K562 (cell line): ENCODE measurements around the gene KCNB1. TPM values are rescaled to one million over a fixed set of nuclear protein-coding genes. Genes with fewer than 3 reads are reported as not detected.

ENCODE experiments used
- ATF1 ChIP-seq, 2 experiments: fragments of 450-650 bp in 1 of 2; IDR thresholded peaks; 2 replicates each; pipeline ENCODE4 v1.6.1; 2016; ENCODE audit warnings: missing compliant biosample characterization in 1 of 2, missing genetic modification characterization in 1 of 2
- ATF3 ChIP-seq, 2 experiments: fragments of 450-650 bp in 1 of 2; sonication (generic) in 1 of 2; formaldehyde crosslinking in 1 of 2; IDR thresholded peaks in 1 of 2; conservative IDR thresholded peaks in 1 of 2; 2 replicates each; pipeline versions ENCODE4 v1.6.1 to v1.8.1; 2016 to 2023; ENCODE audit warnings: mild to moderate bottlenecking in 2 of 2, moderate library complexity in 2 of 2, inconsistent platforms in 1 of 2, missing genetic modification reagents in 1 of 2
- CEBPG ChIP-seq, 3 experiments: fragments of 200-800 bp in 1 of 3; sonication (Bioruptor generic) in 1 of 3; sonication (generic) in 1 of 3; formaldehyde crosslinking in 1 of 3; IDR thresholded peaks in 2 of 3; conservative IDR thresholded peaks in 1 of 3; 2 replicates each; pipeline versions ENCODE4 v1.6.1 to v1.8.0; 2016 to 2022; ENCODE audit warnings: missing compliant biosample characterization in 2 of 3, missing genetic modification characterization in 2 of 3, mild to moderate bottlenecking in 1 of 3, missing genetic modification reagents in 1 of 3
- GTF2F1 ChIP-seq: IDR thresholded peaks from 2 replicates; pipeline ENCODE4 v1.6.1; 2011; ENCODE audit warnings: low read depth, low read length, improper control_type of control experiment
- MAFG ChIP-seq: fragments of 450-650 bp; conservative IDR thresholded peaks from 2 replicates; pipeline ENCODE4 v1.6.1; 2016; ENCODE audit warnings: missing genetic modification characterization, missing compliant biosample characterization
- MXD1 ChIP-seq: fragments of 250-450 bp; sonication (Bioruptor Pico); IDR thresholded peaks from 2 replicates; pipeline ENCODE4 v1.8.0; 2021; ENCODE audit warnings: borderline replicate concordance, mild to moderate bottlenecking, moderate library complexity; ENCODE audit not compliant: poor library complexity, severe bottlenecking
- RBM14 ChIP-seq: fragments of 200-400 bp; formaldehyde crosslinking; IDR thresholded peaks from 2 replicates; pipeline ENCODE4 v1.6.1; 2018; ENCODE audit warnings: low read depth, mild to moderate bottlenecking, low read length, moderate library complexity, borderline replicate concordance; ENCODE audit not compliant: insufficient read depth
- SMARCB1 ChIP-seq: IDR thresholded peaks from 2 replicates; pipeline ENCODE4 v1.6.1; 2011; ENCODE audit warnings: improper control_type of control experiment, low read depth; ENCODE audit not compliant: insufficient read length
- SNIP1 ChIP-seq: fragments of 450-650 bp; IDR thresholded peaks from 2 replicates; pipeline ENCODE4 v1.7.1; 2017; ENCODE audit warnings: low read depth, mild to moderate bottlenecking
- THAP7 ChIP-seq: fragments of 250-450 bp; sonication (Bioruptor Pico); IDR thresholded peaks from 2 replicates; pipeline ENCODE4 v1.5.0; 2021
- ZBTB33 ChIP-seq: sonication (generic); formaldehyde crosslinking; IDR thresholded peaks from 2 replicates; pipeline ENCODE4 v1.8.1; 2023; ENCODE audit warnings: mild to moderate bottlenecking, missing genetic modification reagents
- ZC3H4 ChIP-seq: sonication (generic); formaldehyde crosslinking; IDR thresholded peaks from 2 replicates; pipeline ENCODE4 v1.9.0; 2021; ENCODE audit warnings: missing genetic modification reagents, borderline replicate concordance
- ZFX ChIP-seq: sonication (generic); formaldehyde crosslinking; IDR thresholded peaks from 2 replicates; pipeline ENCODE4 v1.8.0; 2022; ENCODE audit warnings: mild to moderate bottlenecking, missing genetic modification reagents, moderate library complexity
- ZMIZ1 ChIP-seq, 2 experiments: fragments of 150-350 bp in 1 of 2; IDR thresholded peaks; 2 replicates each; pipeline ENCODE4 v1.6.1; 2012 to 2016; ENCODE audit warnings: low read depth in 2 of 2, low read length in 2 of 2, mild to moderate bottlenecking in 1 of 2, moderate library complexity in 1 of 2
- ZNF583 ChIP-seq: fragments of 250-450 bp; sonication (Bioruptor Pico); IDR thresholded peaks from 2 replicates; pipeline ENCODE4 v1.4.0; 2020
- ZNF586 ChIP-seq: fragments of 450-650 bp; formaldehyde crosslinking; conservative IDR thresholded peaks from 2 replicates; pipeline ENCODE4 v1.4.0; 2020; ENCODE audit warnings: mild to moderate bottlenecking, moderate library complexity
- ZNF668 ChIP-seq: fragments of 250-450 bp; sonication (Bioruptor Pico); IDR thresholded peaks from 2 replicates; pipeline ENCODE4 v1.8.0; 2022; ENCODE audit warnings: mild to moderate bottlenecking, inconsistent platforms
- polyA plus RNA-seq, 8 experiments: library from polyadenylated mRNA; depleted of rRNA in 4 of 8; stranded (reverse) in 5 of 8; unstranded in 3 of 8; fragments of >200 nt; fragmentation: Nextera tagmentation in 2 of 8; fragmentation: Illumina TruSeq in 1 of 8; extraction: Ambion mirVana in 2 of 8; extraction: Trizol in 1 of 8; gene quantifications; 2 replicates each; pipeline versions ENCODE4 v1.2.1 to v1.2.3, GENCODE V29; 2011 to 2014; ENCODE audit warnings: inconsistent platforms in 1 of 8, missing spikeins in 1 of 8
- total RNA-seq, 7 experiments: library from RNA; depleted of rRNA in 6 of 7; stranded (reverse); fragments of >200 nt in 6 of 7; fragmentation: Illumina TruSeq in 2 of 7; extraction: Trizol in 2 of 7; gene quantifications; 2 replicates each; pipeline versions ENCODE4 v1.2.1 to v1.2.3, GENCODE V29; 2011 to 2021; ENCODE audit warnings: low replicate concordance in 1 of 7

The KCNB1 gene
- total and polyA plus RNA-seq, 9 of the 15 experiments (the other 6 are each of a cell fraction or from before 2014, with no cell fraction given) = 0.01 to 0.06 TPM; not detected in 7

GRCh38 chr20:49447946-49448809, 34.3 kb downstream of the KCNB1 start (continued):
- TF ChIP-seq ATF3 (IDR thresholded peaks at IDR 0.05) (peak; percentile 64), ATF3 (CRISPR knock-in tag; conservative IDR thresholded peaks at IDR 0.05) (no peak), MXD1 (no peak), RBM14 (no peak), SNIP1 (no peak), MAFG (tag) (no peak), ZNF583 (no peak), ATF1 (CRISPR knock-in tag; IDR thresholded peaks at IDR 0.05) (no peak), ATF1 (tag; IDR thresholded peaks at IDR 0.05) (no peak), GTF2F1 (no peak), THAP7 (peak; percentile 5; the same call in 1 of the 2 replicates), ZBTB33 (CRISPR knock-in tag) (no peak), CEBPG (CRISPR knock-in tag; IDR thresholded peaks at IDR 0.05) (peak; percentile 32; the same call in 1 of the 2 replicates), CEBPG (tag; conservative IDR thresholded peaks at IDR 0.05 in 1 of 2, IDR thresholded peaks at IDR 0.05 in 1 of 2) (peak; percentile 36 to 57; a peak in 3 of 4 replicates), ZNF668 (CRISPR knock-in tag) (no peak), ZMIZ1 (IDR thresholded peaks at IDR 0.05; ENCODE audit: low read depth in 2 of 2, low read length in 2 of 2) (no peak), ZFX (no peak), SMARCB1 (no peak), ZC3H4 (no peak), ZNF586 (CRISPR knock-in tag) (no peak)
